ENCODE measurements around the gene PLCH2.
"Not testable (repeated sequence)": the region's sequence is repeated elsewhere in the genome, so short reads cannot be mapped to it uniquely, and the experiment has no call there.

The PLCH2 gene

GRCh38 chr1:2476061-2476999 is at the start of gene PLCH2:
Gene PLCH2 (plus strand): TSS chr1:2476289. CDS start chr1:2476589, 300 bp downstream.
- DNase-seq = no peak

GRCh38 chr1:2426540-2426939 is 49.5 kb upstream of the PLCH2 start:
- DNase-seq = no peak

- no peak for DNase-seq
Measured at GRCh38 chr1:2427051-2427450, 49.0 kb upstream of the PLCH2 start.

- DNase-seq = no peak
Measured at GRCh38 chr1:2427976-2428375, 48.1 kb upstream of the PLCH2 start.

- DNase-seq = no peak
Measured at GRCh38 chr1:2428490-2428889, 47.6 kb upstream of the PLCH2 start.

- no peak for DNase-seq
Measured at GRCh38 chr1:2429780-2430591, 46.1 kb upstream of the PLCH2 start.

- DNase-seq = no peak
Measured at GRCh38 chr1:2430592-2430973, 45.5 kb upstream of the PLCH2 start.

GRCh38 chr1:2431103-2431502 is 45.0 kb upstream of the PLCH2 start:
- DNase-seq = no peak

GRCh38 chr1:2431518-2431917 is 44.6 kb upstream of the PLCH2 start:
- DNase-seq = no peak

GRCh38 chr1:2432441-2432844 is 43.6 kb upstream of the PLCH2 start:
- DNase-seq = no peak

- DNase-seq = no peak
Measured at GRCh38 chr1:2433196-2433595, 42.9 kb upstream of the PLCH2 start.

- DNase-seq = no peak
Measured at GRCh38 chr1:2433936-2434655, 42.0 kb upstream of the PLCH2 start.

- DNase-seq = no peak
Measured at GRCh38 chr1:2435091-2435490, 41.0 kb upstream of the PLCH2 start.

- DNase-seq = no peak
Measured at GRCh38 chr1:2435746-2436355, 40.2 kb upstream of the PLCH2 start.

- DNase-seq = no peak
Measured at GRCh38 chr1:2436876-2437275, 39.2 kb upstream of the PLCH2 start.

GRCh38 chr1:2437617-2438016 is 38.5 kb upstream of the PLCH2 start:
- no peak for DNase-seq

GRCh38 chr1:2438038-2438437 is 38.1 kb upstream of the PLCH2 start:
- DNase-seq = no peak

GRCh38 chr1:2438641-2439040 is 37.4 kb upstream of the PLCH2 start:
- no peak for DNase-seq

GRCh38 chr1:2439369-2439768 is 36.7 kb upstream of the PLCH2 start:
- no peak for DNase-seq

GRCh38 chr1:2440346-2440745 is 35.7 kb upstream of the PLCH2 start:
- DNase-seq = not testable (repeated sequence)

GRCh38 chr1:2441746-2442145 is 34.3 kb upstream of the PLCH2 start:
- no peak for DNase-seq

- DNase-seq = no peak
Measured at GRCh38 chr1:2442661-2443060, 33.4 kb upstream of the PLCH2 start.
